ENCODE results near the gene TUNAR. TPM values are rescaled to one million over a fixed set of nuclear protein-coding genes. Genes with fewer than 3 reads are reported as not detected.

The TUNAR gene
- total RNA-seq, 1 experiment from 2014 or later = 0.10 TPM

- in situ Hi-C loops (cut with HindIII; ENCODE audit: low pct_unique_long_range_greater_than_20kb, low sequenced_read_pairs) (no loop called here), intact Hi-C loops (cut with micrococcal nuclease; ENCODE audit: unreplicated experiment) (no loop called here)
- H3K27ac ChIP-seq (ENCODE audit: low read length) = no peak overlapping the region
- TF ChIP-seq REST (IDR thresholded peaks at IDR 0.05; ENCODE audit: insufficient read depth in 1 of 2, low read depth in 2 of 2, low read length in 1 of 2) = no peak
- TF ChIP-seq POLR2AphosphoS5 (IDR thresholded peaks at IDR 0.05; ENCODE audit: low read depth, low read length) = no peak
- TF ChIP-seq TCF7L2 (IDR thresholded peaks at IDR 0.05; ENCODE audit: low read depth, low read length) = no peak
- no peak for TF ChIP-seq CTCF (IDR thresholded peaks at IDR 0.05)
- no peak for TF ChIP-seq SIN3A (IDR thresholded peaks at IDR 0.05; ENCODE audit: borderline replicate concordance, insufficient read depth, low read depth, low read length)
- no peak for ATAC-seq
- no peaks in the 10 kb centered on the region for H3K36me3 ChIP-seq (ENCODE audit: control insufficient read depth, insufficient read depth, low read length)
- no peak overlapping the region for H3K4me3 ChIP-seq (ENCODE audit: low read depth in 2 of 2, low read length in 2 of 2)
- no peaks in the 10 kb centered on the region; the same call in 1 of the 2 replicates for H3K27me3 ChIP-seq (ENCODE audit: control insufficient read depth, insufficient read depth, low read length)
- no peaks in the 10 kb centered on the region for H3K4me1 ChIP-seq (ENCODE audit: control insufficient read depth, insufficient read depth, low read length)
- no TSS peak for BruUV-seq (replicated peaks)
- ChIA-PET POLR2A (no interaction called here), CTCF (no interaction called here)
- DNase-seq (ENCODE audit: low read depth, low spot score) = no peak
- no peaks in the 10 kb centered on the region for H3K9me3 ChIP-seq (ENCODE audit: control insufficient read depth, insufficient read depth, low read depth, low read length)
Observed at GRCh38 chr14:95831041-95831440, 45.6 kb upstream of the TUNAR start.

- in situ Hi-C loops (cut with HindIII; ENCODE audit: low pct_unique_long_range_greater_than_20kb, low sequenced_read_pairs) = no loop called here
Observed at GRCh38 chr14:95831468-95831867, 45.2 kb upstream of the TUNAR start.

More at GRCh38 chr14:95831468-95831867, 45.2 kb upstream of the TUNAR start:
- ATAC-seq = no peak
- Histone ChIP-seq H3K4me1 (ENCODE audit: control insufficient read depth, insufficient read depth, low read length) (no peaks in the 10 kb centered on the region), H3K27me3 (ENCODE audit: control insufficient read depth, insufficient read depth, low read length) (no peaks in the 10 kb centered on the region; the same call in 1 of the 2 replicates), H3K4me3 (ENCODE audit: low read depth in 2 of 2, low read length in 2 of 2) (no peak overlapping the region), H3K9me3 (ENCODE audit: control insufficient read depth, insufficient read depth, low read depth, low read length) (no peaks in the 10 kb centered on the region), H3K27ac (ENCODE audit: low read length) (no peak overlapping the region), H3K36me3 (ENCODE audit: control insufficient read depth, insufficient read depth, low read length) (no peaks in the 10 kb centered on the region)
- DNase-seq (ENCODE audit: low read depth, low spot score) = no peak
- intact Hi-C loops (cut with micrococcal nuclease; ENCODE audit: unreplicated experiment) = no loop called here
- BruUV-seq (replicated peaks) = no TSS peak
- ChIA-PET CTCF (no interaction called here), POLR2A (no interaction called here)
- no peak for TF ChIP-seq CTCF (IDR thresholded peaks at IDR 0.05)
- TF ChIP-seq REST (IDR thresholded peaks at IDR 0.05; ENCODE audit: insufficient read depth in 1 of 2, low read depth in 2 of 2, low read length in 1 of 2) = no peak
- TF ChIP-seq POLR2AphosphoS5 (IDR thresholded peaks at IDR 0.05; ENCODE audit: low read depth, low read length) = no peak
- no peak for TF ChIP-seq TCF7L2 (IDR thresholded peaks at IDR 0.05; ENCODE audit: low read depth, low read length)
- TF ChIP-seq SIN3A (IDR thresholded peaks at IDR 0.05; ENCODE audit: borderline replicate concordance, insufficient read depth, low read depth, low read length) = no peak
